Neural crest cell (in vitro differentiated cells): Measurements from ENCODE around the gene SHMT2. TPM values are rescaled to one million over a fixed set of nuclear protein-coding genes. Genes with fewer than 3 reads are reported as not detected.

ENCODE experiments used
- DNase-seq: peaks from one replicate; pipeline ENCODE4 v3.0.0; 2021; ENCODE audit warnings: low read depth, mixed read lengths, low spot score
- H3K27ac Mint-ChIP-seq: one replicate; pipeline ENCODE4 v1.8.0; 2021; ENCODE audit warnings: mild to moderate bottlenecking, mixed read lengths; ENCODE audit not compliant: unreplicated experiment
- H3K27me3 Mint-ChIP-seq: 2 replicates; pipeline ENCODE4 v1.8.0; 2021; ENCODE audit warnings: low read depth, mild to moderate bottlenecking, mixed read lengths
- H3K36me3 Mint-ChIP-seq: 2 replicates; pipeline ENCODE4 v1.8.0; 2021; ENCODE audit warnings: low read depth, mild to moderate bottlenecking, mixed read lengths
- H3K4me1 Mint-ChIP-seq: 2 replicates; pipeline ENCODE4 v1.8.0; 2021; ENCODE audit warnings: mixed read lengths
- H3K4me3 Mint-ChIP-seq: one replicate; pipeline ENCODE4 v1.8.0; 2021; ENCODE audit warnings: mild to moderate bottlenecking, mixed read lengths
- H3K9me3 Mint-ChIP-seq: 2 replicates; pipeline ENCODE4 v1.8.0; 2021; ENCODE audit warnings: mixed read lengths
- CTCF ChIP-seq: fragments of 200-600 bp; sonication (generic); conservative IDR thresholded peaks from 2 replicates; pipeline ENCODE4 v1.5.0; 2021; ENCODE audit warnings: antibody characterized with exemption, mild to moderate bottlenecking
- total RNA-seq: library from RNA; stranded (reverse); gene quantifications from 2 replicates; pipeline ENCODE4 v1.2.1, GENCODE V29; 2021

SHMT2 gene
- total RNA-seq, 1 donor from 2014 or later = 230 TPM

GRCh38 chr12:57203201-57203600 lies 26.3 kb upstream of the SHMT2 start:
- Mint-ChIP-seq H3K9me3 (no peaks in the 10 kb centered on the region), H3K36me3 (no peaks in the 10 kb centered on the region), H3K27me3 (no peaks in the 10 kb centered on the region), H3K4me1 (no peaks in the 10 kb centered on the region), H3K27ac (no peak overlapping the region), H3K4me3 (no peak overlapping the region)
- no peak for TF ChIP-seq CTCF
- DNase-seq = no peak

GRCh38 chr12:57203791-57204190 lies 25.7 kb upstream of the SHMT2 start:
- Mint-ChIP-seq H3K4me3 (no peak overlapping the region), H3K9me3 (no peaks in the 10 kb centered on the region), H3K4me1 (no peaks in the 10 kb centered on the region), H3K27ac (no peak overlapping the region), H3K36me3 (no peaks in the 10 kb centered on the region), H3K27me3 (no peaks in the 10 kb centered on the region)
- TF ChIP-seq CTCF = no peak
- DNase-seq = no peak

- Mint-ChIP-seq H3K4me3 (no peak overlapping the region), H3K36me3 (no peaks in the 10 kb centered on the region), H3K4me1 (no peaks in the 10 kb centered on the region), H3K27ac (no peak overlapping the region), H3K27me3 (no peaks in the 10 kb centered on the region), H3K9me3 (no peaks in the 10 kb centered on the region)
- DNase-seq = no peak
- TF ChIP-seq CTCF = no peak
Observed at GRCh38 chr12:57204454-57204853, 25.1 kb upstream of the SHMT2 start.

- Mint-ChIP-seq H3K9me3 (no peaks in the 10 kb centered on the region), H3K27ac (no peak overlapping the region), H3K36me3 (no peaks in the 10 kb centered on the region), H3K27me3 (no peaks in the 10 kb centered on the region), H3K4me1 (no peaks in the 10 kb centered on the region), H3K4me3 (no peak overlapping the region)
- no peak for TF ChIP-seq CTCF
- no peak for DNase-seq
Observed at GRCh38 chr12:57205186-57205585, 24.3 kb upstream of the SHMT2 start.

- Mint-ChIP-seq H3K9me3 (no peaks in the 10 kb centered on the region), H3K27ac (peak overlapping the region; percentile 62), H3K36me3 (no peaks in the 10 kb centered on the region), H3K4me3 (no peak overlapping the region), H3K4me1 (no peaks in the 10 kb centered on the region), H3K27me3 (no peaks in the 10 kb centered on the region)
- TF ChIP-seq CTCF = no peak
- no peak for DNase-seq
Observed at GRCh38 chr12:57205931-57206330, 23.6 kb upstream of the SHMT2 start.
